ENCODE results near the gene SSH2.

SSH2 gene

DNA sequence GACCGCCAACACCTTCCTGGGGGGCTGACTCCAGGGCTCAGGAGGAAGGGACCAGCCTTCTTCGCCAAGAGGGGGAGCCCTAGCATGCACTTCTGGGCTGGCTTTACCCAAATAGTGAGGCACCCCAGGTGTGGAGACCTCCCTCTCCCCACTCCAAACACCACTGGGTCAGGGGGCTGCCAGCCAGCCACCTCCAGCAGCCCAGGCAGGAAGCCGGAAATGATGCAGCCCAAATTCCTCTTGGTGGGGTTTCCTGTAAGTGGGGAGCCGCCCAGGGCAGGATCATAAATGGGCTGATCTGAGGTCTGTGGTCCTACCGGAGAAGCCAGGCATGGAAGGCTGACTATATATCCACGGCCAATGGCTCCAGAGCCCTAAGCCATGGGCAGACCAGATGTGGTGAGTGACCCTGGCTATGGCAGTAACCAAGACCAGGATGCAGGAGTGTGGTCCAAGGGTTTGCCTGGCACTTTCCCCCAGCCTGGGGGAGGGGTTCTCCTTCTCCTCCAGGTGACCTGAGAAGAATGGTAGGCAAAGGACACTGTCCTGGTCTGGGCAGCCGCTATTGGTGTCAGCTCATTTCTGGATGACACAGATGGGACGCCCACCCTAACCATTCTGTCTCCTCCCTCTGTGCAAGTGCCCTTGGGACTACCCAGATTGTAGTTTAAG, 344.8 kb downstream of the SSH2 start:
- DNase-seq, result peak in 4 of 6 experiments; percentile 11 to 14 (median 12)

DNA sequence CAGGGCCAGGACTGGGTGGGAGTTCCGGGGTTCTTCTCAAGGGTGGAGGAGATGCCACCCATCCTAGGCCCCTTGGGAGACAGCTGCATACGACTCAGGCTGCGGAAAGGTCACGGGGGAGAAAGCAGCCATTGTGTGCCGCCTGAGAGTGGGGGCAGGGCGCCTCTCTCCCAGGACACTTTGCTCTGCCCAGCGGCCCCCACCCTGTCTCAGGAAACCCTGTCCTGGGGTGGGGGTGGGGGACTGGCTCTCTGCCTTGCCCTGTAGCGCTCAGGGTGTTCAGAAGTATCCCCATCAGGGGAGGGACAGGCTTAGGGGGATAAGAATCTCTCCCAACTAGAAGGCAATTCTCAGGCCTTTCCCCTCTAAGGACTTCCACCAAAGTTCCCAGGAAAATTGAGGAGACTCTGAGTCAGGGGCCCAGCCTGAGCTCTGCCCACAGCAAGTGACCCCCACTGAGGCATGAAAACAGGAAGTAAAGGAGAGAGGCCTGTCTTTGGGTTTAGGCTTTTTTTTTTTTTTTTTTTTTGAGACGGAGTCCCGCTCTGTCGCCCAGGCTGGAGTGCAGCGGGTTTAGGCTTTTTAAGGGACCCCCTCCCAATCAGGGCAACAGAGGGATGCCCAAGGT, 345.5 kb downstream of the SSH2 start:
- no peak for DNase-seq

DNA sequence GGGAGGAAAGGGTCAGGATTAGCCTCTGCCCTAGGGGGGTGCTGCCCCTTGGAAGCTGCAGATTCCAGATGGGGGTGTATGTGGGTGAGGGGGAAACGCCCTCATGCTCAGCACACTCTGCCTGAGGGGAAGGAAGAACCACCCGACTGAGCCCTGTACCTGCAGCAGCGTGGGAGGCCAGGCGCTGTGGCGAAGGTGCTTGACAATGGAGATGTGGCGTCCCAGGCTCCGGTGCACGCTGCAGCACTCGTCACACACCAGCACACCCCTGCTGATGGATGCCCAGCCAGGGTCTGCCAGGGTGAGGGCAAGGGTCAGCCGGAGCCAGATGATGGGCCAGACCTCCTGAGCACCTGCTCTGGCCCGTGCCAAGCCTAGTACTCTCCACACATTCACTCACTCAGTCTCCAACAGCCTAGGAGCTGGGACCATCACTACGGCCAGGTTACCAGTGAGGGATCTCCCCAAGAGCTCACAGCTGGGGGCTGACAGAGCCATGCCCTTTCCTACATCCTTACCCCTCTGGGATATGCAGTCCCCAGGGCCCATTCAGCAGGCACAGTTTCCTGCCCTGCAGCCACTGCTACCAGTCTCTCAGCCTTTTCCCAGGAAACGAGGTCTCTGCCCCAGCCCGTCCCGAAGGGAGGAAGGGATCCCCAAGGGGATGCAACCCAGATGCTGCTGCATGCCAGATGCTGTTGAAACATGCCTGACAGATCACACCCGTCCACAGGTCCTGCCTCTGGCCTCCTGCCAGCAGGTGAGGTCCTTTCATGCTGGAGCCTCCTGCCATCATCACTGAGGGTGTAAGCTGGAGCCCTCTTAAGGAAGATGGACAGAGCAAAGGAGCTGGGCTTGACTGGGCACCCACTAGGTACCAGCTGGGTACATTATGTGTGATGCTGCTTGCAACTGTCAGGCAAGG, 346.4 kb downstream of the SSH2 start:
- no peak for DNase-seq

DNA sequence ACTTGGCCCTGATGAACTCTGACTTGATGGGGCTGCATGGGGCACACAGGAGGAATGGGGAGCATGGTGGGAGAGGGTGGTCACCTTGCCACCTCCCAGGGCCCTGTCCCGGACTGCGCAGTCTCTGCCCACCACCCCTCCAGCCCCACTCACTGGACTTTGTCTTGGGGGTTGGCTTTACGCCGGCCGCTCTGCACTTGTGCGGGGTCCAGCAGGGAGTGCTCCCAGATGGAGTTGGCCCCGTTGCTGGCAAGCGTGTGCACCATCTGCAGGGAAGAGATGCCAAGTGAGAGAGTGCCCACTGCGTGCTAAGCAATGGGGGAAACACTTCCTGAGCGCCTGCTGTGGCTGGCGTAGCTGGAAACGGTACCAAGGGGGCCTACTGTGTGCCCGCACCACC, 347.3 kb downstream of the SSH2 start:
- DNase-seq, result no peak

DNA sequence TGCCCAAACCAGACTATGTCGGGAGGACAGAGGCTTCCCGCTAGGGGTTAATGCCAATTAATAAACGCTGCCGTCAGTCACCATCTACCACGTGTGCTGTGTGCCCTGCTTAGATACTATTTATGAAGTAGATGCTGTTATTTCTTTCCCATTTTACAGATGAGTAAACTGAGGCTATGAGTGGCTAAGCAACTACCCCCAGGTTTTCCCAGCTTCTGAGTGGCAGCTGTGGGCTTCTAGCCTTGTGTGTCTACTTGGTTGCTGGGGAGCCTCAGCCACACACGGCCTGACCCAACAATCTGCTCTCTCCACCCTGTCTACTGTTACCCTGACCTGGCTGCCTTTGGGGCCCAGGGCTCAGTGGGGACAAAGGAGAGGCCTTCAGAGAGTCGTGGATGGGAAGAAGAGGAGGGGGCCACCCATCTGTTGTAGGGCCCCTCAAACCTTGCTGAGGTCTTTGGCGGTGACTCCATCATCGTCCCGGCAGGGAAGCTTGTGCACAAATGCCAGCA, 347.7 kb downstream of the SSH2 start:
- DNase-seq, result no peak

DNA sequence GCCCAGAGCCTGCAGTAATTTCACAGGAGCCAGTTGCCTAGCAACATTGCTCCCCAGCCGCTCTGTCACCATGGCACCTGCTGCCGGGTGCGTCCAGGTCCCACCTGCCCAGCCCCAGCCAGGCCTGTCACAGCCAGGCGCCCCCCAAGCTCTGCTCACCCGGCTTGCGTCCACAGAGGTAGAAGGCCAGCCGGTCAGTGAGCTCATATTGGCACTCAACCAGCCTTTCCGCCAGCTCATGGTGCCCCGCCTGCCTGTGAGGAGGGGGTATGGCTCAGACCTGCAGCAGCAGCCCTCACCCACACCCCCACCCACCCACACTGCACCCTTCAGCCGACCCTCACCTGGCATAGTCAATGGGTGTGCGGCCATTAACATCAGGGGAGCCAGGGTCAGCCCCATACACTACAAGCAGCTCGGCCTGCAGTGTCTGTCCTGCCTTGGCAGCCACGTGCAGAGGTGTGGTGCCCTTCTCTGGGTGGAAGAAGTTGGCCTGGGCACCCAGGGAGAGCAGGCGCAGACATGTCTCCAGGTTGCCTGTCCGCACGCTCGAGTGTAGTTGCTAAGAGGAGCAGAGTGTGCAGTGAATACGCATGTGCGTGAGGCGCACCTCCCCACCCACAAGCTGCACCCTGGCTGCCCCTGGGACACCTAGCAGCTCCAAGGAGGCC, 348.3 kb downstream of the SSH2 start:
- no peak for DNase-seq

DNA sequence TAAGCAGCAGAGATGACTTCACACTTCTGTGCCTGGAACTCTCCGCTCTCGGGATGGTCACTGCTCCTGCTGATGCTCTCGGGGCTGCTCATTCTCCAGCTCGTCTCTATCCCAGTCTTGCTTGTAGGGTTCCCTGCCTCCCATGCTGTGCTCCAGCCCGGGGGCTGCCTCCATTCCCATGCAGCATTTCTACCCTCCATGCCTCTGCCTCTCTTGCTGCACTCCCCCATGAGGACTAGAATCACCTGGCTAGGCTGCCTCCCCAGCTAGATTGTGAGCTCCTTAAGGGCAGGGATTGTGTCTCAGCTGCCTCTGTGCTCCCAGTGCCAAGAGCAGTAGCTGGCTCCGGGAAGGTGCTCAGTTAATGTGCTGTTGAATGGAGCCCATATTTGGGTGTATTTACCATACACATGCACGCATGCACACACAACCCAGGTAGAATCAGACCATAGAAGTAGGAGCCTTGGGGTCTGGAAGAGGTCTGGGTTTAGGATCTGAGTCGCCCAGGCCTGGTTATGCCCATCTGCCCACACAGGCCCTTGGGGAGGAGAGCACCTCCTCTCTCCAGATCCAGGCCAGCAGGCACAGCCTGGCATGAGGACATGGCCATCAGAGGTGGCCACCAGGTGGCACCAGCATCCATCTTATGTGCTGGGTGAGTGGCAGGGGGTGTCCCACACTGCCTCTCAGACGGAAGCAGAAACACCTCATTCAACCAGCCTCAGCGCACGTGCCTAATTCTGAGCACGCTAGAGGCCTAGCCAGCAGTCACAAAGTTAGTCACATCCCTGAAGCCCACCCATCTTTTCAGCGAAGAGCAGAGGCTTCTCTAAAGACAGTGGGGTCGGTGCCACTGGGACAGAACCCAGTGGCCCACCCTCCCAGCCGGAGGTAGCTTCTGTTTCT, 349.9 kb downstream of the SSH2 start:
- peak; percentile 78 to 88 (median 85) for DNase-seq

DNA sequence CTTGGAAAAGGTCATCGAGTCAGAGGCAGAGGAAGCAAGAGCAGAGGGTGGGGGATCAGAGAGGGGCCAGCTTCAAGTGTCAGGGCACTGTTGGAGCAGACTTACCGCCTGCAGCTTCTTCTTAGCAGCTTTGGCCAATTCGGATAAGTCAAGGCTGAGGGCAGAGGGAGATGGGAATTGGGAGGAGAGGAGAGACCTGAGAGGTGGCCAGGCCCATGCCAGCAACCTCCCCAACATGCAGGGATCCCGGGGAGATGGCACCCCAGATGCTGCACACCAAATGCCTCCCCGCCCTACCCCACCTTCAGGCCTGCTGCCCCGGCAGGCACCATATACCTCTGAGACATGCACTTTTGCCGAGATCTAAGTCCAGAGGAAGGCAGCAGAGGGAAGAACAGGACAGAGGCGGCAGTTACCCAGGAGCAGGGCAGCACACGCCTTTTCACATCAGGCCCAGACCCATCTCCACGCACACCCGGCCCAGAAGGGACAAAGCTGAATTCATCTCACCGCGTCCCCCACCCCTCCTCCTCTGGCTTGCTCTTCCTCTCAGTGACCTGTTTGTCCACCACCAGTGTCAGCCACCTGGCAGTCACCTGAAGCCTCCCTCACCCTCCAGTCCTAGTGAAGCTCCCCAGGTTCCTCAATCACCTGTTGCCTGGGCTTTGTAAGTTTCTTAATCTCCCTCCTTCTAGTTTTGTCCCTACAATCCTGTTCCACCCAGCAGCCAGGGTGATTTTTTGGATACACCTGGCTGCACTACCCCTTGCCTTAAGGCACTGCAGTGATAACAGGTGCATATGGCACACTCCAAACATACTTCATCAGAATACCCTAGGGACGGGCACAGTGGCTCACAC, 351.2 kb downstream of the SSH2 start:
- DNase-seq, result no peak

DNA sequence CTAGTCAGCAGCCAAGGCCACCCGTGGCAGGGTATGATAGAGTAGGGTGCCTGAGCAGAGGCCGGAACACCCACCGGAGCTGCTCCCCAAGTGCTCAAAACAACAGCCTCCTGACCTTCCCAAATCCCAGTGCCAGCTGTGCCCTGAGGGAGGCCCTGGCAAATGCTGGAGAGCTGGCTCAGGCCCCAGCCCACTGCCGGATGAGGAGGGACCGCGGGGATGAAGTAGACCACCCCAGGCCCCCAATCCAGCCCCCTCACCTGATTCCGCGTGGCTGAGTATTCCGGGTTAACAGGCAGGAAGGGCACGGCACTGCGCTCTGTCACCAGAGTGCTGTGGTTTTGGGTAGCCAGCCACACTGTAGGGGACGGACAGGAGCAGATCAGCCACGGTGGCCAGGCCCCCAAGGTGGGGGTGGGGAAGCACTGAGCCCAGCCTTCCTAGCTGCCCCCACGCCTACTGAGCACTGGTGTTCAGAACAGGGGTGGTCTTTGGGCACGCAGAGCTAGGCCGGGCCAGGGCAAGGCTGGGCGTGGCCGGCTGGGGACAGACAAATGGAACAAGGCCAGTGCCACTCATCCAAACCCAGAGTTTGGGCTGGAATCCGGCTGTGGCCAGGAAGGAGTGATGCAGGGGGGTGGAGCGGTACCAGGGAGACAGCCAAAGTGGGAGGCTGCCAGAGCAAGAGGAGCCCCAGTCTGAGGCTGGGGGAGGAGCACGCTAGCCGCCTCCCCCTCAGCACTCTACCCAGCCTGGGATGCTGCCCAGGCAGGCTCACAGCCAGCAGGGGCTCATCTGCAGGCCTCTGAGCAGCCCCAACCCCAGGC, 352.4 kb downstream of the SSH2 start:
- DNase-seq, result no peak

DNA sequence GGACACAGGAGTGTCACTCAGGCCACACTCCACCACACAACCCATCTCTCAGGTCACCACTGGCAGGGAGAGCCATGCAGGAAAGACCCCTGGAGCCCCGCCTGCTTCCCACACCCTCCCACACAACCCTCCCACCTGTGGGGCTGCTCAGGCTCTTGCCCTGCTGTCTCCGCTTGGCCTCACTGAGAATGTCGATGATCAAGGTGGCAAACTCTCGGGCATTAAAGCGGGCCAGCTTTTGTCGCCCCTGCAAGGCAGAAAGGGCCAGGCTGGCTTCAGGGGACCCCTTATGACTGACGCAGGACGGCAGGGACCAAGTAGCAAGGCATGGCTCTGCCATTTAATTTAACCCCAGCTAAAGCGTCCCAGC, 353.0 kb downstream of the SSH2 start:
- no peak for DNase-seq

DNA sequence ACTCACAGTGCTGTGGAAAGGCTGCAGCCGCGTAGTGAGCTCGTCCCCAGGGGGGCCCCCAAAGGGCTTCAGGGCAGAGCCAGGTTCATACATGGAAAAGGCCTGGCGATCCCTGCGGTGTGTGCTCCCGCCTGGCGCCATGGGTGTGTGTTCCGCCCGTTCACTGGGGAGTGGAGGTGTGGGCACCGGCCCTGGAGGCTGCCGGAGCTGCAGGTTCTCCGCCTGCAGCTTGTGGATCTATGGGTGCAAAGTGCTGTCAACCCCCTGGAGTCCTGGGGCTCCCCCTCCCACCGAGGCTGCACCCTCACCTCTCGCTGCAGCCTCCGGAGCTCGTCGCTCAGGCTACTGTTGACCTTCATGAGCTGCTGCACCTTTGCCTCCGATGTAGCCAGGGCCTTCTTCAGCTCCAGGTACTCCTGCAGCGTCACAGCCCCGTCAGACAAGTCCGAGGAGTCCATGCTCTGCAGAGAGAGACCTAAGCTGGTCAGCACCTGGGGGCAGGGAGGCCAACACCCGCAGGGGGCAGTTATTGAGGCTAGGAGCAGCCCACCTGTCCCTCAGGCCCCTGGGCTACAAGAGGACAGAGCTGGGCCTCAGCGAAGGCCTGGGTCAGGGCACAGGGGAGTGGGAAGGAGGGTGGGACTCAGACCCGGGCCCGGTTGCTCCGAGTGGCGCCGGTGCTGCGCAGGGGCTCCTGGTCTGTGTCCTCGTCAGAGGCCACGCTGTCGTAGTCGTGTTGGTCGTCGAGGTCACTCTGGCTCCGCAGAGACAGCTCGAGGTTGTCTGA, 353.6 kb downstream of the SSH2 start:
- no peak for DNase-seq

Data from stimulated activated naive CD4-positive, alpha-beta T cell (primary cell).